Activated CD8-positive, alpha-beta memory T cell treated with anti-CD3 and anti-CD28 coated beads, Interleukin-2, amount 50 U/mL, for 24 hours (primary cell): ENCODE measurements around the gene CPXM1.
"Not testable (repeated sequence)": the region's sequence is repeated elsewhere in the genome, so short reads cannot be mapped to it uniquely, and the experiment has no call there.

Source experiments
- DNase-seq: peaks from one replicate; pipeline ENCODE4 v3.0.0-alpha.2; 2020; ENCODE audit errors: extremely low read depth

Gene CPXM1

DNA sequence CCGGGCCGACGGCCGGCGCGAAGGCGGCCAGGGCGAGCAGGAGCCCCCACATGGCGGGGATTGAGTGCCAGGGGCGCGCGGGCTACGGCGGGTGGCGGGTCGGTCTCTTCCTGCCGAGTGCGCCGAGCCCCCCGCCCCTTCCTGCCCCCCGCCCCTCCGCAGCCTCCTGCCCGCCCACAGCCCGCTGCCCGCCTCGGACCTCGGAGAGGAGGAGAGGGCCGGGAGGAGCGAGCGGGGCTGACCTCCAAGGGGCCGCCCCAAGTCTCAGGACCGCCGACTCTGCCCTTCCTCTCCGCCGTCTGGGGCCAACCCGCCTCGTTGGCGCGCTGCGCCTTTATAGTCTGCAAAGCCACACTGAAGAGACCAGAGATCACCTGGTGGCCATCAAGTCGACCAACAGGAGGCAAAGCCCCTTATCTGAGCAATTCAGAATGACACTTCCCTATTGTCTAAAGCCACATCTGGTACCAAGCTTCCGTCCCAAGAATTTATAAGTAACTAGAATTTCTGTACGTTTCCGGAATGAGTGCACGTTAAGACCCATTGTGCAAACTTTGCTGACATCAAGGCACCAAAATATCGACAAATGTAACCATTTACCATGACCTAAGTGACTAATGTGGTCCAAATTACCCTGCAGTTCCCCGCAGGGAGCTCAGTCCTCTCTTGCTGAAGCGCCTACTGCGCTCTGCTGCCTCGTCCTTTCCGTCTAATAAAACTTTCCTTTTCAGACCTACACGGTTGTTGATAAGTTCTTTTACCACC lies at the start of gene CPXM1:
Gene CPXM1, minus strand, starts transcription at position 107 of the 765 bp plus-strand sequence. Its CDS starts 55 bp downstream, at position 52.
- no peak for DNase-seq

DNA sequence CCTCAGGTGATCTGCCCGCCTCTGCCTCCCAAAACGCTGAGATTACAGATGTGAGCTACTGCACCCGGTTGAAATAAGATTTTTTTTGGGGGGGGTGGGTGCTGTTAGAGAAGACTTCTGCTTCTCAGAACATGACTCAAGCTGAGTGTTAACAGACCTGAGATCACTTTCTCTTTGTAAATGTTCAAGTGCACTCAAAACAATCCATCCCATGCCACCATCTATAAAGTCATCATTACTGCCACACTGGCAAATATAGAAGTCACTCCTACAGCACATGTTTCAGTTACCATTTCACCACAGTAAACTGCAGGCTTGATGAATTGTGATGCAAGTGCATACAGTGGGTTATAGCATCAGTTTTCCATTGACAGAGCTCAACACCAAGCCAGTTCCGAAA lies 49.1 kb upstream of the CPXM1 start:
- DNase-seq: no peak

DNA sequence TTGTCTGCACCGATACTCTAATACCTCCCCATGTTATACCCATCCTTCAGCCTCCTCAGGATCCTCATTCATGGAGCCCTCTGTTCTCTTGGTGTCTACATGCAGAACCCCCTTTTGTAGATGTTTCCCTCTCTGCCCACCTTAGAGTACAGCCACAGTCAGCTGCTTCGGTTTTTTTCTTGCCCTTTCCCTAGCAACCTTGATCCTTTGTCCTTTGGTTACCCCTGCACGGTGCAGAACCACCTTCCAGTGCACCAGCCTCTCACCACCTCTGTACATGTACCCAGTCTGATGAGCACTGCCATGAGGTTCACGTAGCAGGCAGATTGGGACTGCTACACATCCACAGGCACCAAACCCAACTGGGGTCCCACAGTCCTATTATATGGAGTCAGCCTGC lies 47.4 kb upstream of the CPXM1 start:
- DNase-seq: no peak

DNA sequence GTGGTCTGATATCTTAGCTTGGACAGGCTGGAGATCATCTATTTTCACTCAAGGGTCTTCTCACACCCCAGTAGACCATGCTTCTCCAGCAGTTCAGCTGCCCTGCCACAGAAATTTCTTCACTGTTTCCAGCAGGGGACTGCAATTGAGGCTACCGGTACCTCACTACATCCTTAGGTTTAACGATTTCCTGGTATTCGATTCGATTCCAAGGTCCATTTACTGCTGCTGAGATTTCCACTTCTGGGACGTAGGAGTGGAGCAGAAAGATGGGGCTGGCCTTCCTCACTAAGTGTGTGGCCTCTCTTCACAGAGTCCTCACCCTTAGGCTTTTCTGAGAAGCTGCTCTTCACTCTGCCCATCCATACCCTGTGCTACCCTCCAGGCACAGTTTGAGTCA lies 46.3 kb upstream of the CPXM1 start:
- no peak for DNase-seq

DNA sequence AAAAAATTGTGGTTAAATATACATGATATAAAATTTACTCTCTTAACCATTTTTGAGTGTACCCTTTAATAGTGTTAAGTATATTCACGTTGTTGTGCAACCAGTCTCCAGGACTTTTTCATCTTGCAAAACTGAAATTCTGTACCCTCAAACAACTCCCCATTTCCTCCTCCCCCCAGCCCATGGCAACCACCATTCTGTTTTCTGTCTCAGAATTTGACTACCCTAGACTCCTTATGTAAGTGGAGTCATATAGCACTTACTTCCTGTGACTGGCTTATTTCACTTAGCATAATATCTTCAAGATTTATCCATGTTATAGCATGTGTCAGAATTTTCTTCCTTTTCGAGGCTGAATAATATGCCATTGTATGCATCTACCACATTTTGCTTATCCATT lies 45.2 kb upstream of the CPXM1 start:
- no peak for DNase-seq

DNA sequence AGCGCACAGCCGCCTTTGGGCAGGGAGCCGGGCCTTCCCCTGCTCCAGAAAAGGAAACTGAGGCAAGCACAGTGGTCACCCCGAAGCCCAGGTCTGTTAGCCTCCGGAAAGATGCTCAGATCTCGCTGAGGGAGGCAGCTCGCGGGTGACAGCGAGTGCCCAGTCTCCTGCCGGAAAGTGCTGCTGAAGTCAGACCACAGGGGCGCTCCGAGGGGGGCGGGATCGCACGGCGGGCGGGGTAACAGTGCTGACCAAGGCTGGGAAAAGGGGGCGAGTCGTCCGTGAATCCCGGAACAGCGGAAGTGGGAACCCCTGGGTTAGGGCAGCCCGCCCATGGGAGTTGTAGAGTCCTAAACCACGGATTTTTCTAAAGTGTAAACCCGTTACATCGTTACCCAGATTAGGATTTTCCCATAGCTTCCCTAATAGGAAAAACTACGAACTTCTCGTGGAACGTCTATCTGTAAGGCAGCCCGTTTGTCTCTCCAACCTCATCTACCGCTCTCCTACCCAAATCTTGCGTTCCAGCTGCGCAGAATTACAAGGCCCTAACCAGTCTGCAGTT lies 40.6 kb upstream of the CPXM1 start:
- DNase-seq: no peak

DNA sequence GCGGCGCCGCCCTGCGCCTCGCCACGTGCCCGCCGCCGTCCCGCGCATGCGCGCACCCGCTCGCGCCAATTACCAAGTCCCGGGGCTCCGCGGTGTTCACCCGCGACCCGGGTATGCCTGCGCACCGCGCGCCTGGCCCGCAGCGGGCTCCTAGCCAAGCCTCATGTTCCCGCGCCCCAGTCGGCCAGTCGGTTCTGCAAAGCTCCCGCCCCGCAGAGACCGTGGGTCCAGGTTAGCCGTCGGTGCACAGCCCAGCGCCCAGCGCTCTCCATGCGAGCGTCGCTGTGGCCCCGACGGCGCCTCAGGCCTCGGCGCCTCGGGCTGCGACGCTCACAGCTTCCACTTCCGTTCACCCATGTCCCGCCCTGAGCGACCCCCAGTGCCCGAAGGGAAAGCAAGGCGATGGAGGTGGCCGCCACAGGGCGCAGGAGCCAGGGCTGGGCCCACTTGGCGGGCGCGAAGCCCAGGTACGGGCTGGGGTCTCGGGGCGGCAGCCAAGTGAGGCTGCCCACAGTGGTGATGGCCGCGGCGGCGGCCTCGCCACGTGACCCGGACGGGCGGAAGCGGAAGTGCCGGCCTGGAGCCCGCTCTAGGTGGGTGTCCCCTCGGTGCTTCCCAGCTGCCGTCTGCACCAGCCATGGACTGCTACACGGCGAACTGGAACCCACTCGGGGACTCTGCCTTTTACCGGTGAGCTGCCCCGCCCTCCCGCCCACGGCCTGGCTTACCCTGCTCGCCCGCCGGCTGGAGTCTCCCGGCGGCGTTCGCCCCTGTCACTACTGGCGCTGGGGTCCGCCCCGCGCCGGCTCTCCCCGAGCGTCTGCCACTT lies 39.9 kb upstream of the CPXM1 start, which contains the start of the genes PCED1A and VPS16:
Gene PCED1A, minus strand, starts transcription at position 518 of the 829 bp plus-strand sequence. CDS start 743 bp downstream, outside the sequence.
Gene VPS16, plus strand, starts transcription at position 608 of the 829 bp plus-strand sequence. Its CDS starts 30 bp downstream, at position 638.
- DNase-seq: peak; percentile 63

DNA sequence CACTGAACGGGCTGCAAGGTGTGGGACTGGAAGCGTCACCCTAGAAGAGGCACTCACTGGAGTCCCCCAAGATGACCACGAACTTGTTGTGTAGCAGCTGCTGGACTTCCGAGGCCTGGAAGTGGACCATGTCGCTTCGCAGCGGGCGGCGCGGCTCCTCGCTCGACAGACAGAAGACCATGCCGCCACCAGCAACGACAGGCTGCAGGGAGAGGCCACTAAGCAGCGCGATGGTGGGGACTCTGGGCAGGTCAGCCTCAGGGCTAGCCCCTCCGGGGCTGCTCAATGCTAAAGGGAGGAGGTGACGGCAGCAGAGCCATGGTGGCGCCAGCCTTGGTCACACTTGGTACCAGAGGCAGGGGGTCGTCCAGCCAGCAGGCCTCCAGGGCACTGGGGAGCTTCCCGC lies 39.3 kb upstream of the CPXM1 start:
- DNase-seq: no peak

DNA sequence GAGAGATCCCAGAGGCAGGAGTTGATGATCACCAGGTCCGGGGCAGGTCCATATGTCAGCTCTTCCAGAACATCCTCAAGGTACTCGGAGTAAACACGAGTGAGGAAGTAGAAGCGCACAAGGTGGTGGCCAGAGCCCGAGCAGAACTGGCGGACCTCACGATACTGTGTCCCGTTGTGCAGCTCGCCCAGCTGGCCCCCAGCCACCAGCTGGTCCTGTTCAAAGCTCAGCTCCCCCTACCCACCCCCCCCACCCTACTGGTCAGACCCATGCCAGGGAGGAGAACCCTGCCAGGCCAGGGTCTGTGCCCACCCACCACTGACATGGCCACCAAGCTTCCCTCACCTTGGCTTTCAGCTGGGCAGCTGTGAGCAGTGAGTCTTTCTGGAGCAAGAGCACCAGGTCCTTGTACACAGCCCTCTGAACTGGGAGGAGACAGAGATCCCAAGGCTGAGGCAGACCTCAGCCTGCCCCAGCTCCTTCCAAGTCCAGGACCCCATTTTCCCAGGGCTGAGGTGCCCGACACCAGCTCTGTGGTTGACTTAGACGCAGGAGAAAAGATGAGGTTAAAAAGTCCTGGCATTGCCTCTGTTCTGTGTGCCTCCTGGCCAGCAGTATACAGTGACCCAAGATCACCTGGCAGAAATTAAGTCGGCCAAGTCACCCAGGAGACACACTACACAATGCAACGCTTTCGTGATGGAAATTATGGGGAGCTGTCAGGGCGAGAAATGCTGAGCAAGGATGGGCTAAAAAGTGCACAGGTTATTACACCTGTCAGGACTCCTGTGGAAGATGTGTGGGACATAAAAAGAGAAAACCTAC lies 38.6 kb upstream of the CPXM1 start:
- DNase-seq: no peak

DNA sequence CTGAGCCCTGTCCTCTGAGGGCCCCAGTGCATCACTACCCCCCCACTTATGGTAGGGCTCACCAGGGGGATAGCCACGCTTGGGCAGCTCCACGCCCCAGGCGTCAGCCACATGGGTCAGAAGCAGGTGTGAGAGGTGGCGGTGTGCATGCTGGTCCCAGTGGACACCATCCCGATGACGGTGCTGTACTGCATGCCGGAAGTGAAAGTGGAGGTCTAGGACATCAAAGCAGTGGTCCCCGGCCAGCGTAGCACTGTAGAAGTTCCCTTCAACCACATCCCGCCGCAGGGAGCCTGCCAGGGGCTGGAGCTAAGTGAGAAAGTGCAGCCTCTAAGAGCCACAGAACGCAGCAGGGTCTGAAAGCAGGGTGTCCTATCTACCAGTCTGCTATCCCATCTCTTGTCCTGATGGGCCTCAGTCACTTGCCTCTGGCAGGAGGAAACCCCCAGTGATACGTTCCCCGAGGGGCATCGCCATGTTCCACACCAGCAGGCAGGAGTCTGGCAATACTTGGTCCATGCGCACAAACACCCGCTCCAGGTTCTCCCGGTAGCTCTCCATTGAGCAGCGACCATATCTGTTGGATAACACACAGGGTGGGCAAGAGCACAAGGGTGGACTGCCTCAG lies 37.9 kb upstream of the CPXM1 start:
- no peak for DNase-seq

DNA sequence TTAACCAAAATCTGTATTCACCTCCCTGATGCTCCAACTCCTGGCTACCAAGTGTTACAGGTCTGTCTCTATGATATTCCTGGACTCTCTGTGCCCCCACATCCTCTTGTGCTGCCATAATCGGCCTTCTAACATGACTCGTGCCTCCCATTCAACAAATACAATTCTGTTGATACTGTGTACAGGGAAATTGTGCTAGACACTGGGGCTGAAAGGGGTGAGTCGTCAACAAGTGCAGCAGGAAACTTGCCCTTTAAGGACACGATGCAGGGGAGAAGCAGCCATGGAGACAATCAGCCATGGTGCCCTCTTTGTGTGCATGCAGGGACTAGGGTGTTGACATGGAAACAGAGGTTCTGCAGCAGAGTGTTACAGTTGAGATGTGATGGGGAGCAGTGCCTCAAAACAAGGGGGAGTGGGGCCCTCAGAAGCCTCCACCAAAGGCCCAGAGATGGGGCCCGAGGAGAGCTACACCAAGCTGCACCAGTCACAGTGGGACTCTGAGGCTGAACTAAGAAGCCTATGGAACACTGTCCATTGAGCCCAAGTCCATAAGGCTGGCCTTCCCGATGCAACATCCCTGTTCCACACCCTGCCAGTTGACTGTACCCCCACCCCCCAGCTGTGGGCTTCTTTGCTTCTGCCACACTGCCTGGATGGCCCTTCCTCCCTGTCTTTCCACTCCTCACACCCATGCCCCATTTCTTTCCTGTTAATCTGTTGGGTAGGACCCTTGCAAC lies 37.0 kb upstream of the CPXM1 start:
- no peak for DNase-seq

DNA sequence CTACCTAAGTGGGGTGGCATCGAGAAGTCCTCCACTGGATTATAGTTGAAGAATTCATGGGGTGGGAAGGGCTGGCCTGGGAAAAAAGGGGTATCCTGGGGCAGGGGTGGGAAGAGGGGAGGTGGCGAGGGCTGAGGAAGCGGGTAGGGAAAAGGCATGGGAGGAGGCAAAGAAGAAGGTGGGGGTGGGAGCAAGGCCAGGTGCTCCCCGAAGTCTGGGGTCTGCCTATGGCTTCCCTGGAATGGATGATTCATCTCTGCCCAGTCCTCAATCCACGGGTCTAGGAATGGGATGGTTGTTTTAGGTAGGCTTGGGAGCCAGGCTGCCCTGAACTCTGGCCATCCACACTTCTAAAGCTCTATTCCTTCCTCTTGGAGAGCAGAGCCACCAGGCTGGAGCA lies 35.6 kb upstream of the CPXM1 start:
- DNase-seq: no peak

DNA sequence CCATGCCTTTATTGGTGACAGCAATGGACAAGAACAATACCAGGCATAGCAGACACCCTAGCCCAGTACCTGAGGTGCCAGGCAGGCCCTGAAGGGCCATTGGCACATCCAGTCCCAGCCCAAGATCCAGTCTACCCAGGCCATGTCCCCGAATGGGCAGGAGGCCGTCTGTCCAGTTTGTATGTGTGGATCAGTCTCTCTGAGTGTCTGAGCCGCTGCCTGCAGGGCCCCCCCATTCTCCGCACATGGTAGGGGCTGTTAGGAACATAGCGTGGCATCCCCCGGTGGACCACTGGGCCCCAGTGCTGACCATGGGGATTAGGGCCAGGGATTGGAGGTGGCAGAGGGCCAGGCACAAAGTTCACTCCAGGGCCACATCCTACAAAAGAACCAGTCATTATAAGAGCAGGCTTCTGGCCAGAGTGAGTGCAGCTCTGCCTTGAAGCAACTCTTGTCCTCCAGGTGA lies 34.9 kb upstream of the CPXM1 start:
- no peak for DNase-seq

DNA sequence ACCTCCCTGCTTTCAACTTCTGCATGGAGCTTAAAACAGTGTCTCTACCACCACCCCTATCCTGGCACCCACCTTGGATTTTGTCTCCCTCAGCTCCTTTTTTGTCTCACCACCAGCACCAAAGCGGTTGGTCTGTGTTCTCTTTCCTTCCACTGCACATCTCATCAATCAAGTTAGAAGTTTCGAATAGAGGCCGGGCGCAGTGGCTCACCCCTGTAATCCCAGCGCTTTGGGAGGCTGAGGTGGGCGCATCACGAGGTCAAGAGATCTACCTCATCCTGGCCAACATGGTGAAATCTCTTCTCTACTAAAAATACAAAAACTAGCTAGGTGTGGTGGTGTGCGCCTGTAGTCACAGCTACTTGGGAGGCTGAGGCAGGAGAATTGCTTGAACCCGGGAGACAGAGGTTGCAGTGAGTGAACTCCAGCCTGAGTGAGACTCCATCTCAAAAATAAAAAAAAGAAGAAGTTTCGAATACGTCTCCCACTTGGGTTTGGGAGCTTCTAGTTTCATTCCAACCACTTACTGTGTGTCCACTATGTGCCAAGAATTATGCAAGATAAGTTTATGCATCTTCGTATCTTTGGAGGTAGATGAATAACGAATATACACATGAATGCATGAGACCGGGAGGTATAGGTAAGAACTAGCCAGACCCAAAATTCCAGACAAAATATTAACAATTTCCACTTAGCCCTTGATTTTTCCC lies 34.1 kb upstream of the CPXM1 start:
- DNase-seq: no peak

DNA sequence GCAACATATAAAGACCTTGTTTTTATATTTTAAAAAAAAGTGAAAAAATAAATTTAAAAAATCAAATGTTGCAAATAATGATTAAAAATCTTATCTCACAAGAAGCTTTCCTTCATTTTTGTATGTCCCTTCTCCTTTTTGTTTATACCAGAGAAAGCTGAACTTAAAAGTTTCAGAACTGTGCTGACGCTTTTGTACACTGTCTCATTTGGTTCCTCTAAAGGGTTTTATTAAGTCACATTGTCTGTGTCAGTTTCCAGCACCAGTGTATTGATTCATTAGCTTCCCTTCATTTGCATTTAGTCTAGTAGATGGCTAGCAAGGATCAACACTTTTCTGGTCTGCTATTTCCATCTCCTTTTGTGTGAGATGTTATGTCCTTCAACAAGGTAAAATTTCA lies 33.3 kb upstream of the CPXM1 start:
- no peak for DNase-seq

DNA sequence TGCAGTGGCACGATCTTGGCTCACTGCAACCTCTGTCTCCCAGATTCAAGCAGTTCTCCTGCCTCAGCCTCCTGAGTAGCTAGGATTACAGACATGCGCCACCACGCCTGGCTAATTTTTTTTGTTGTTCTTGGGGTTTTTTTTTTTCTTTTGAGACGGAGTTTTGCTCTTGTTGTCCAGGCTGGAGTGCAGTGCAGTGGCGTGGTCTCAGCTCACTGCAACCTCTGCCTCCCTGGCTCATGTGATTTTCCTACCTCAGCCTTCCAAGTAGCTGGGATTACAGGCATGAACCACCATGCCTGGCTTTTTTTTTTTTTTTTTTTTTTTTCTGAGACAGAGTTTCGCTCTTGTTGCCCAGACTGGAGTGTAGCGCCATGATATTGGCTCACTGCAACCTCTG lies 30.8 kb upstream of the CPXM1 start:
- DNase-seq: not testable (repeated sequence)

DNA sequence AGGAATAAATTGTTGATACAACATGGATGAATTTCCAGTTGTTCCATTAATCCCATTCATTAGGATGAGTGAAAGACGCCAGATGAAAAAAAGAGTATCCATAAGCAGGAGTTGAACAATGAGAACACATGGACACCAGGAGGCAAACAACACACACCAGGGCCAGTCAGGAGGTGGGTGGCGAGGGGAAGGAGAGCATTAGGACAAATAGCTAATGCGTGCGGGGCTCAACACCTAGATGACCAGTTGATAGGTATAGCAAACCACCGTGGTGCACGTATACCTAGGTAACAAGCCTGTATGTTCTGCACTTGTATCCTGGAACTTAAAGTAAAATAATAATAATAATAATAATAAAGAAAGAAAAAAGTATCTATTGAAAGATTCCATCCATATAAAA lies 28.9 kb upstream of the CPXM1 start:
- no peak for DNase-seq

DNA sequence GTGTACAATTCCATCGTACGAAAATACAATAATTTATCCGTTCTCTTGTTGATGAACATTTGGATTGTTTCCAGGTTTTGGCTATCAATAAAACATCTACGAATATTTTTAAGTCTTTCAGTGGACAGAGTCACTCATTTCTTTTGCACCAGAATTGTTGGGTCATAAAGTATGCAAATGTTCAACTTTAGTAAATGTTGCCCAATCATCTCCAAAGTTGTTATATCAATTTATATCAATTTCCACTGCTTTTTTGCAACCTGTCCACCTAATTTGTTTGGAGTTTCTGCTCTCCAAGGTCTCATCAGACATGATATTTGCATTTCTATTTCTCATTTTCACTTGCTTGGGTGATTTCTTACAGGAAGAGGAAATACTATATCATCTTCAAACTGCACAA lies 26.2 kb upstream of the CPXM1 start:
- DNase-seq: no peak

DNA sequence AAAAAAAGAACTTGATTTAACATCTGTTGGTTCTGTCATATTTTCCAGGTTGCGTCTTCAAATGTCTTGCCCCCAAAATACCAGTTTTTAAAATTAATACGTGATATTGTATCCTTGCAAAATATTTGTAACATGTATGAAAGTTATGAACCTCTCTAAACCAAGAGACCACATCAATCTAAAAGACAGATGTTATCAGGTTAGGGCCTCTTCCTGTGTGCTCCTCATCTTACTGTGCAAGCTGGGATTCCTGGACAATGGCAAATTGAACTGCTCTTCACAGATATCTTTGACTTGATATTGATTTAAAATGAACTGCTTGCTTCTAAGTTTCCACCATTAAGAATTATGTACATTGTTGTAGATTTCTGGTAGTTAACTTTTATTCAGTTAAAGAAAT lies 25.3 kb upstream of the CPXM1 start:
- DNase-seq: no peak

DNA sequence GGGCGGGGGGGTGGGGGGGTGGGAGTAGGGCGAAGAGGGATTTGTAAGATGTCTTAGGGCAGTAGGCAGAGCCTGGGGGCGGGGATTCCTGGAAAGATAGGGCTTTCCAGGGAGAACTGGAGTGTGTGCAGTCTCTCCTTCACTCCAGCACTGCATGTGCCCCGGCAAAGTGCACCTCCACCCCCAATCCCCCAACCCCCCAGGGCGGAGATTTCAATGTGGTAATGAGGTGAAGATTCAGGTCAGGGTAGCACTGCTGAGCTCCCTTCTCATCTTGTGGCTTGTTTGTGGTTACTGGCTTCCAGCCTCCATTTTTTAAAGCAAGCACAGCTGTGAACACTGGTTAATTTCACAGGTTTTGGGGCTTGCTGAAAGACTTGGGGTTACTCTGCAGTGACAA lies 21.6 kb upstream of the CPXM1 start:
- DNase-seq: no peak
